Endothelial cell of umbilical vein (primary cell): ENCODE data around the gene CDC40.

ENCODE experiments used
- JUN ChIP-seq: IDR thresholded peaks from 2 replicates; pipeline ENCODE4 v1.6.1; 2011; ENCODE audit warnings: borderline replicate concordance, low read depth; ENCODE audit not compliant: insufficient read length, insufficient read depth
- MYC ChIP-seq: IDR thresholded peaks from one replicate; pipeline ENCODE4 v1.6.1; 2011; ENCODE audit warnings: mild to moderate bottlenecking, low read depth, low read length
- POLR2A ChIP-seq: IDR thresholded peaks from 2 replicates; pipeline ENCODE4 v1.6.1; 2012; ENCODE audit warnings: low read depth, mild to moderate bottlenecking, control low read depth, low read length
- TF ChIP-seq, protein P1 (sequence below), 2 donors: IDR thresholded peaks; 1 replicate in 1 of 2; 2 replicates in 1 of 2; pipeline ENCODE4 v1.5.1; 2011; ENCODE audit warnings: low read length in 2 of 2, mild to moderate bottlenecking in 2 of 2, moderate library complexity in 2 of 2, control low read depth in 1 of 2, inconsistent platforms in 1 of 2, low read depth in 1 of 2; ENCODE audit not compliant: insufficient read depth in 1 of 2; ENCODE audit errors: extremely low read depth in 1 of 2
- TF ChIP-seq, protein P2 (sequence below): IDR thresholded peaks from 2 replicates; pipeline ENCODE4 v1.6.1; 2011; ENCODE audit not compliant: insufficient read depth, insufficient read length

DNA sequence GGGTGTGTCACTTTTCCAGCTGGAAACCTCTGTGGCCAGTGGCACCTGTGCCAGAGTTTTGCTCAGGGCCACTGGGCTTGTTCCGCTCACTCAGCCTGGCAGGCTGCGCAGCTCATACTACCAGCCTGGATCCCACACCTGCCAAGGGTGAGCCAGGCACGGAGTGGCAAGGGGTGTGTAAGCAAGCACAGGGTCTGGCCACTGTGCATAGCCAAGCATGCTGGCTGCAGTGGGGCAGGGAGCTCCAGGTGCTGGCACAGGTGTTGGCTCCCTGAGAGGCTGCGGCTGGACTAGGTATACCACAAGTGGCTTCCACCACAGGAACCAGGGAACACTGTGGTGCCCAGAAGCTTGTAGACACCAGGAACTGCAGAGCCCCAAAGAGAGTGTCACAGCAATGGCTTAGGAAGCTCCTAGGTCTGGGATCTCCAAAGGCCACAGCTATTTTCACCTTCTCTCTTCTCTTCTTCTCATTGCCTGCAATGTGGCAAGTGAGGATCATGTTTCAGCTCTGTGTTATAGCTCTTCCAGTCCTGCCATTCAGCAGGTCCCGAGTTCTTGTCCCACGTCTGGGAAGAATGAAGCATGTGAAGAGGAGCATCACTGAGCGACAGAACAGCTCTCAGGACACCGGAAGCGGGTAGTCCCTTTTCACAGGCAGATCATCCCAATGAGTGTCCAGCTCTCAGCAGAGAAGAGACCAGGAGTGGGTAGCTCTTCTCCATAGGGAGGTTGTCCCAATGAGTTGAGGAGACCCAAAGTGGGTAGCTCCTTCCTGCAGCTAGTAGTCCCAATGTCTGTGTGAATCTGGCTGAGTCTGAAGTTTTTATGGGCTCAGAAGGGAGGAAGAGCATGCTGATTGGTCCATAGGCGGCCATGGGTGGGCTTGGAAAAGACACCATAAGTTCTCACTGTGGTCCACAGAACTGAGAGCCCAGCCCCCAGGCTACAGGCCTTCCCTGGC is 42.0 kb upstream of the CDC40 start:
- TF ChIP-seq, protein P1, sequence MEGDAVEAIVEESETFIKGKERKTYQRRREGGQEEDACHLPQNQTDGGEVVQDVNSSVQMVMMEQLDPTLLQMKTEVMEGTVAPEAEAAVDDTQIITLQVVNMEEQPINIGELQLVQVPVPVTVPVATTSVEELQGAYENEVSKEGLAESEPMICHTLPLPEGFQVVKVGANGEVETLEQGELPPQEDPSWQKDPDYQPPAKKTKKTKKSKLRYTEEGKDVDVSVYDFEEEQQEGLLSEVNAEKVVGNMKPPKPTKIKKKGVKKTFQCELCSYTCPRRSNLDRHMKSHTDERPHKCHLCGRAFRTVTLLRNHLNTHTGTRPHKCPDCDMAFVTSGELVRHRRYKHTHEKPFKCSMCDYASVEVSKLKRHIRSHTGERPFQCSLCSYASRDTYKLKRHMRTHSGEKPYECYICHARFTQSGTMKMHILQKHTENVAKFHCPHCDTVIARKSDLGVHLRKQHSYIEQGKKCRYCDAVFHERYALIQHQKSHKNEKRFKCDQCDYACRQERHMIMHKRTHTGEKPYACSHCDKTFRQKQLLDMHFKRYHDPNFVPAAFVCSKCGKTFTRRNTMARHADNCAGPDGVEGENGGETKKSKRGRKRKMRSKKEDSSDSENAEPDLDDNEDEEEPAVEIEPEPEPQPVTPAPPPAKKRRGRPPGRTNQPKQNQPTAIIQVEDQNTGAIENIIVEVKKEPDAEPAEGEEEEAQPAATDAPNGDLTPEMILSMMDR (IDR thresholded peaks at IDR 0.05; ENCODE audit: extremely low read depth in 1 of 2, insufficient read depth in 1 of 2, low read depth in 1 of 2, low read length in 2 of 2): no peak
- no peak for TF ChIP-seq MYC
- TF ChIP-seq POLR2A: no peak
- TF ChIP-seq JUN: no peak
- TF ChIP-seq, protein P2, sequence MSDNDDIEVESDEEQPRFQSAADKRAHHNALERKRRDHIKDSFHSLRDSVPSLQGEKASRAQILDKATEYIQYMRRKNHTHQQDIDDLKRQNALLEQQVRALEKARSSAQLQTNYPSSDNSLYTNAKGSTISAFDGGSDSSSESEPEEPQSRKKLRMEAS: no peak
